AML-193 (cell line): ENCODE measurements around the gene BRD3OS.
A peak's percentile ranks its signal among the peaks of the same experiment; 100 is the strongest.

Experiments
- DNase-seq, 2 experiments: peaks; one replicate each; lab custom pipeline; 2025; lab: John Stamatoyannopoulos, UW

The BRD3OS gene, protein sequence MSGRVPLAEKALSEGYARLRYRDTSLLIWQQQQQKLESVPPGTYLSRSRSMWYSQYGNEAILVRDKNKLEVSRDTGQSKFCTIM

DNA sequence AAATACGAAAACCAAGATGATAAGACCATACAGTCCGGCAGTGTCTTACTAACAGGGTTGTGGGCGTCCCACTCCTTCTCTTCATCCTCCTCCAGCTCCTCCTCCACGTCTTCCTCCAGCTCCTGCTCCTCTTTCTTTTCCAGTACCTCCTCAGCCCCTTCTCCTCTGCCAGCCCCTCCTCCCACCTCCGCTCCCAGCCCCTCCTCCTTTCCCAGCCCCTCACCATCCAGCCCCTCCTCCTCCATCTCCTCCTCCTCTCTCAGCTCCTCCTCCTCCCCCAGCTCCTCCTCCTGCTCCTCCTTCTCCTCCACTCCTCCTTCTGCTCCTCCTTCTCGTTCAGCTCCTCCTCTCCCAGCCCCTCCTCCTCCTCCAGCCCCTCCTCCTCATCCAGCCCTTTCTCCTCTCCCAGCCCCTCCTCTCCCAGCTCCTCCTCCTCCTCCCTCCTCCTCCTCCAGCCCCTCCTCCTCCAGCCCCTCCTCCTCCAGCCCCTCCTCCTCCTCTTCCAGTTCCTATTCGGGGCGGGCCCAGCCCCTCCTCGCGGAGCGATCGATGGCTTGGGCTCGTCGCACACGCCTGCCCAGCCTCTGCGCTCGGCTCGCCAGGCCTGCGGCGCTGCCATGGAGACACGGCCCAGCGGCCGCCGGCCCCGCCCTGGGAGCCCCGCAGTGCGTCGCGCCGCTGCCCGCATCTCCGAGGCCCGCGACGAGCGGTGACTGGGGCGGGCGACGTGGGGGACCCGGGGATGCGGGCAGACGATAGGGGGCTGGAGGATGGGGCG lies at the start of gene BRD3OS:
Gene BRD3OS, plus strand, starts transcription at position 654 of the 778 bp plus-strand sequence. CDS start 1,267 bp downstream, outside the sequence.
- peak; percentile 85 to 86 for DNase-seq

DNA sequence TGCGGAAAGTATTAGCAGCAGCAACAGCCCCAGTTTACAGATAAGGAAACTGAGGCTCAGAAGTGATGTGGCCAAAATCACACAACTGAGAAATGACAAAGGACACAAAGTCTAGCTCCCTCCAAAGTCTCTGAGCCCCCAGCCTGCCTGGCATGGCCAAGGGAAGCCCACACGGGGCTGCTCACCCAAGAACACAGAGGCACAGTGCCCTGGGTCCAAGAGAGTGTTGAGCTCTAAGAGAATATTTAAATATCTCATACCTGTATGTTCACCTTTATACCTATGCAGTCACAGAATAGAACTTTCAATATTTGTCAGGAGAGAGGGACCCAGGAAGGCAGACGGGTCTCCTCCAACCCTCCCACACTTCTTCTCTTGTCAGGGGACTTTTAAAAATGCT lies 49.8 kb upstream of the BRD3OS start:
- DNase-seq, result no peak

DNA sequence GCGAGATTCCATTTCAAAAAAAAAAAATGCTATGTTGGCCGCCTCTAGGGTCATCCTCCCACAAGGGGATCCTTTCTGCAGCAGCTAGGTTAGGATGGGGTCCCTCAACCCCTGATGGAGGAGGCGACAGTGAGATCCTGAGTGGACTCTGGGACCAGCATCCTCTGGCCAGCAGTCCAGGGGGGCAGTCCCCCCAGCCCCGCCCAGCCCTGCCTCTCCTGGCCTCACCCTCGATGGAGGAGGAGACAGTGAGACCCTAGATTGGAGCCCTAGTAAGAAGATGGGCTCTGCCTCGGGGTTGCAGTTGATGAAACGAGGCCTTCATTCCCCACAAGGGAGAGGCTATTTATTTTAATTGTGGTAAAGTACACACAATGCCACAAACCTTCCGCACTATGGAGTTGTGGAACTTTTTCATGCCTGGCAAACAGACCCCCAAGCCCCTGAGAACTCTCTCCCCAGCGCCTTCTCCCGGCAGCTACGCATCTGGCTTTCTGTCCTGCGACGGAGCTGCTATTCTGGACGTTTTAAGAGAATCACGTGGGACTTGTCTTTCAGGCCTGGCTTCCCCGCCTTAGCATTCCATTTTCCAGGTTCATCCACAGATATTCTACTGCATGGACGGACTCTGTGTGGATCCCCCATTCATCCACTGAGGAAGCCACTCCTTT lies 49.0 kb upstream of the BRD3OS start:
- DNase-seq, result no peak

DNA sequence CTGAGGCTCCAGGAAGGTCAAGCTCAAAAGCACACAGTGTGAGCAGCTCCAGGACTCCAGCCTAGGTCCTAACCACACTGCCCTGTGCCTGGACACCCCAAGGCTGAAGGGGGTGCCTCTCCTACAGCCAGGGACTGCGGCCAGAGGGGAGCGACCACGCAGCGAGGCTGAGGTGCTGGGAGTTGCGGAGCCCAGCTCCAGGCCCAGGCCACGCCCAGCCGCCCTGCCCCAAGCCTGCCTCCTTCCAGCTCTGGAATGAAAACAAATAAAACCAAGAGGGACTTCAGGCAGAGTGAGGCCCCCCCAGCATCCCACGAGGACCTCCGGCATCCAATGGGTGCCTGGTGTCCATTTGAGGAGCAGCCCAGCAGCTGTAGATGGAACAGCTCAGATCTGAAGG lies 48.4 kb upstream of the BRD3OS start:
- DNase-seq, result no peak

DNA sequence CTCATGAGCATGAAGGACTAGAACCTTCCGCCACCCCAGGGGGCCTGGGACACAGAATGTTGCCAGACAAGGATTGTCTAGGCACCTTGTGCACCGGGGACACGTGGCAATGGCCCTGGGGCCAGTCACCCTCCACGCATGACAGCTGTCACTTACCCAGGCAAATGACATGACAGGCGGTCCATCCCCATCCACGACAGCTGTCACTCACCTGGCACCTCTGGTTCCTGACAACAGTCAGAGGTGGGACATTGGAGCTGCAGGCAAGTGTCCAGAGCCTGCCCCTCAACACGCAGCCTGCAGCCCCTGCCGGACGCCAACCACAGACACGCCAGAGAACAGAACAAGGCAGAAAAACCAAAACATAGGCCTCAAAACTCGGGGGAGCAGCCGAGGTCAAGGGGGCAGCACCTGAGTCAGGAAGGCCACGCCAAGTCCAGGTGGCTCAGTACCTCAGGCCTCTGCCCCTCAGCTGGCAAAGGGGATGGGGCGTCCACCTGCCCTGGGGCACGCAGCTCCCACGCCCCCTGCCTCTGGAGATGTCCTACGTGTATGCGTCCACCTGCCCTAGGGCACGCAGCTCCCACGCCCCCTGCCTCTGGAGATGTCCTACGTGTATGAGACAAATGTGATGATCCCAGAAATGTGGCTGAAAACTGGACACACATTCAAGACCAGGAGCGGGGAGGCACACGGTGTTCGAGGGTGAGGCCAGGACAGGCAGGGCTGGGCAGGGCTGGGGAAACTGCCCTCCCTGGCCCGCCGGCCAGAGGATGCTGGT lies 47.7 kb upstream of the BRD3OS start:
- DNase-seq, result no peak

DNA sequence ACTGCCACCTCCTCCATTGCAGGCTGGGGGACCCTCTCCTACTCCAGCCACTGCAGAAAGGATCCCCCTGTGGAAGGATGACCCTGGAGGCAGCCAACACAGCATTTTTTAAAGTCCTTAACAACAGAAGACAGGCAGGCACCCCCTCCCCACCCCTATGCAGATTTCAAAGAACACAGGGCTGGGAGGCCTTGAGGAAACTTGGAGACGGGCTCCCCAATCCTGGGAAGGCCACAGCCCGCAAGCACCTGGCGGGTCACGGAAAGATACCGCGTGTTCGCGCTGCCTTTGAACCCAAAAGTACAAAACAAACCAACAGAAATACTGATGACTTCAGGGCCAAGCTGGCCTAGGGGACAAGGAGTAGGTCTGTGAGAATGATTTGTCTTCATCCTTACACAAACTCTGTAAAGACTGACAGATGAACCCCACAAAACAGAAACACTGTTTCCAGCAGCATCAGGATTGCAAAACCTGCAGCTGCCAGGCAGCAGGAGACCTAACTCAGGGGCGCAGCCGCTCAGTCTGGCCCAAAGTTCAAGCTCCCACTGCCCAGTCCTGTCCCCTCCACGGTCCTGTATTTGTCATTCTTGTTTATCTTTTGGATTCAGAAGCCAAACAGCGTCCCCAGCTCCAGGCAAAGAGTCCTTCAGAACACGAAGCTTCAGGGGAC lies 46.9 kb upstream of the BRD3OS start:
- no peak for DNase-seq

DNA sequence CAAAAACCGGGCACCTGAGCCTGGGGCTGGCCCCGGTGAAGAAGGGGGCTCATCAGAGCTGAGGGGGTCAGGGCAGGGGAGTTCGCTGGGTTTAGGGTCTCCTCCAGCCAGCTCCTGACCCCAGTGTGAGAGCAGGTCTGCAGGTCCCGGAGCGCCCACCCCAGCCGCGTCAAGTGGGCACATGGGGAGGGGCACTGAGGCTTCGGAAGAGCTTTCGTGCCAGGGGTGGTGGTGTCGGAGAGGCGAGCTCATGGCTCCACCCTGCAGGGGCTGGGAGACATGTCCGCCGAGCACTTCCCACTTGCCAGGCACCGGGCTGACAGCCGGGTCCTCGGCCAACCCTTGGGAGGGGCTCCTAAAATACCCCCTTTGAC lies 46.4 kb upstream of the BRD3OS start:
- no peak for DNase-seq

DNA sequence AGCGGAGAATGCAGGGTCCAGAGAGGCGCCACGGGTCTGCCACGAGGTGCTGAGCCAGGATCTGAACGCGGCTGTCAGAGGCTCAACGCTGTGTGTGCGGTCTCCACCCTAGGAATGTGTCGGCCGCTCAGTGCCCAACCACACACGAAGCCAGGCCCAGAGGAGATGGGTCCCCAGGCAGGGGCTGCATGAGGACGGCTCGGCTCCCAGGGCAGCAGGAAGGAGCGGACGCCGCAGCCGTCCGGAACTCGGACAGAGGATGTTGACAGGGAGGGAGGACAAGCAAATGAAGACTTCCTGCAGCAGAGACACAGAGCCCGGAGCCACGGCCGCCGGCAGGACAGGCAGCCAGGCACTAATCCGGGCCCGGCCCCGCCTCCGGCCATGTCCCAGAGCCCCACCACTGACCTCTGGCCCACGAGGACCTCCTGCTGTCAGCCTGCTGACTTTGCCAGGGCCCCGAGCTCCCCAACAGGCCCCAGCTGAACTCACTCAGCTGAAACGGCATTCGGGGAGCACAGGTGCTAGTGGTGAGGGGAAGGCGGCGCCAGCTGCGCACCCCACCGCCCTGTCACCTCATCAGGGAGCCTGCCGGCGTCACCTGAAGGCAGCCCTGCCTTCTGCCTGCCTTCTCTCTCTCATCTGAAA lies 45.9 kb upstream of the BRD3OS start:
- no peak for DNase-seq

DNA sequence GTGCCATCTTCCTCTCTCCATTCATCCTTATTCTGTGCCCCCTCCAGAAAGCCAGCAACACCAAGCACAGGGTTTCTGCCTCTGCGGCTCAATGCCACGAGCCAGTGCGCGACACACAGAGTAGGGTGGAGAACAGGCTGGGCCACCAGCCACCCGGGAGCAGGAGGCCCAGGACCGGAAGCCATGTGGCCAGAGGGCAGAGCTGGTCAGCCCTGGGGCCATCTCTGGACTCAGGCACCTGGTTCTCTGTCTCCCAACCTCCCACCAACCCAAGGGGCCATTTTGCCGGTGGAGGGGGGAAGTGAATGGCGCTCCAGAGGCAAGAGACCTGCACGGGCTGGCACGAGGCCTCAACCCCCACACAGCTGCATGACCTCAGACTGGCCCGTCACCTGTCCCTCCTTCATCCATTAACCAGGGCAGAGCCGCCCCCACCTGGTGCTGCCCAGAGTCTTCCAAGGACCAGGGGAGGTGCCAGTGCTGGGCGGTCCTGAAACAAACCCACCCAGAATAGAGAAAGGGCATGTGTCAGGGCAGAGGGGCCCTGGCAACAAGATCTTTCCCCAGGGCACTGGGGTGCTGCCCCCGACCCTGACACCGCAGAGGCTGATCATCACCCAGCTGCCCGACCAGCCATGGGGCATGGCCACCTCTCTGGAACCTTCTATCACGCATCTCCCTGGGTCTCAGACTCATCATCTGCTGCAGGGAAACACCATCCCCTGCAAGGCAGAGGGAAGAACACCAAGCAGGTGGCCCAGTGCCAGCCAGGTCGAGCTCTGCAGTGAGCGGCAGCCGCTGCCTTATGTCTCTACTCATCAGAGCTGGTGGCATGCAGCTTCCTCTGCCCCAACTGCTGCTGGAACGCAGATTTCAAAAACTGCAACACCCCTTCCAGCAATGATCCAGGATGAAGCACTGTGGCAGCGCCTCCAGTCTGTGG lies 45.1 kb upstream of the BRD3OS start:
- DNase-seq, result no peak

DNA sequence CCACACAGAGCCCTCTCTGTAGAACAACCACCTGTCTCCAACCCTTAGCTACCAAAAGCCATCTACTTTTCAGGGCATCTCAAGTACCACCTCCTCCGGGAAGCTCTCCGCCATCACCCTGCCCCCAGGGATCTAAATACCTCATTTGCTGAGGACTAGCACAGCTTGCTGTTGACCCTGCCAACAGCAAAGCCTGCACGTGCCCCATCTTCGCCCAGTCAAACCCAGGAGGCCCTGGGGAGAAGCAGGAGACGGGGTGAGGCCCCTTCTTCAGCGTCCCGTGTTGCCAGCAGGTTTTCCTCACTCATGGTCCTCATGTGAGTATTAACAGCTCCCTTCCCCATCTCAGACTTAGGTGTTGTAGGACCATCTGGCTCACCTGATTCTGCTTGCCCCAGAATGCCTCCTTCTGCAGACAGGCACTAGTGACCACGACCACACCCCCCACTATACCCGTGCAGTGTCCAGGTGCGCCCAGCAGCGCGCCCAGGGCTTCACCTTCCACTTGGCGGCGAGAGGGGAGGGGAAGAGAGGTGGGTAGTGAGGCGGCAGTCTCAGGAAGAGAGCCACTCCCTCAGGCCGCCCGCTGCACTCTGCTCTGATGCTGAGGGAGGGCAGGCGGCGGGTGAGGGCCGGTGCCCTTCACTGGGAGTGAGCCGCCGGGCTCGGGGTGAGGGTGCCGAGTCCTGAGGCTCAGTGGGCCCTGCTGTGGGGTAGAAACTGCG lies 44.3 kb upstream of the BRD3OS start:
- no peak for DNase-seq

DNA sequence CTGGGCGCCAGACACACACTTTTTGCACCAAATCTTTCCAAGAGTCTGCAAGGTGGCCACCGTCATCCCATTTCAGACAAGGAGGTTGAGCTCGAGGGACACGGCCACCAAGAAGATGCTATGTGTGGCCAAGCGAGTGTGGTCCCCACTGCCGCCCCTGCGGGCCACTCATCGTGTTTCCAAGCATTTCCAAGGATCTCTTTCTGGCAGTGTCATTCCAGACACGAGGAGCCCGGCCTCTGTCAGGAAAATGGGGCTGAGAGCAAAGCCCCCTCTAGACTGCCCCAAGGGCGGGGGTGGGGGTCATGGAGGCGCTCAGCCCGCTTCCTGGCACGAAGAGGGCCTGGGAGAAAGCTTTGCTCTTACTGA lies 43.7 kb upstream of the BRD3OS start:
- no peak for DNase-seq

DNA sequence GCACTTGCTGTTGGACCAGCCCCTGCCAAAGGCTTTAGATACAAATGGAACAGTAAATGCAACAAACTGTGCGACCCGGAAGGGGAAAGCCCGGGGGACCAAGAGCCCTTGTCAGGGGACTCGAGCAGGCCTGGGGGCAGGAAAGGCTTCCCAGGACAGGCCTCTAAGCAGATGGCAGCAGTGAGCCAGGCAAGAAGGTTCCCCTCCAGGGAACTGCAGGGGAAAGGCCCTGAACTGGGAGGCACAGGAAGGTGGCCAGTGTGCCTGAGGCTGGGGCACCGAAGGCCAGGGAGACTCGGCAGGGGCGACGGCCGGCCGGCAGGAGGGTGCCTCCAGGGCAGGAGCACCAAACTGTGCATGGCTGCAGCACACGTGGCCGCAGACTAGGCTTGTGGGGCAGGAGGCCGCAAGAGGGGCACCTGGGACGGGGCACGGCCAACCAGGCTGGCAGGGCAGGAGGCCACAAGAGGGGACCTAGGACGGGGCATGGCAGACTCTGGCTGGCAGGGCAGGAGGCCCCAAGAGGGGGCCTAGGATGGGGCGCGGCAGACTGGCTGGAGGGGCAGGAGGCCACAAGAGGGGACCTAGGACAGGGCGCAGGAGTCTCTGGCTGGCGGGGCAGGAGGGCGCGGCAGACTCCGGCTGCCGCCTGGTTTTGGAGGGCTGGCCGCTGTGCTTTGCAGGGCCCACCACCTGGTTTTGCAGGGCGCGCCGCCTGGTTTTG lies 43.2 kb upstream of the BRD3OS start:
- no peak for DNase-seq

DNA sequence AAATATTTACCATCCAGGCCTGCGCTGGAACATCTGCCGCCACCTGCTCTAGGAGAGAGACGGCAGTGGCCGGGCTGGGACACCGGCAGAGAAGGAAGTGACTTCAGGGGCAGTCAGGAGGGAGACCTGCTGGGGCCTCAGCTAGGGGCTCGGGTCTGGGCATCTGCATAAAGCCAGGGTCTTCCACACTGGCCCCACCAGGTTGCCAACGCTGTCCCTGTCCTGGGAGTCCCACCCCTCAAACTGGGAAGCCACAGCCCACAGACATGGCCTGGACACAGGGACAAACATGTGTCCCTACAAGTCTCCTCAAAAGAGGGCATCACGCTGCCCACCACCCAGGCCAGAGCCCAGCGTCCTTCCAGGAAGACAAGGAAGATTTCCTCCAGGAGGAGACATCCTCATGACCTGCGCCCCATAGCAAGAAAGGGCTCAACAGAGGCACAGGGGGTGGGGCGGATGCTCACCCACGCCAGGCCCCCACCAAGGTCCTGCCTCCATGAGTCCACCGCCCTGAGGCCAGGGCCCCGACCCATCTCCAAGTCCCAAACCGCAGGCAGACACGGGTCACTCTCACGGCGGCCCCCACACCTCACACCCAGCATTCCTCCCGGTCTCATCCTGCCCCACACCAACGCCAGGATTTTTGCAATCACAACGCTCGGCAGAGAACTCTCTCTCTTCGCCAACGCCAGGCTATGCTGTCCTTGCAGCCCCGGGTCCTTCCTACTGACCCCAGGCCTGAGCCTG lies 42.1 kb upstream of the BRD3OS start:
- no peak for DNase-seq

DNA sequence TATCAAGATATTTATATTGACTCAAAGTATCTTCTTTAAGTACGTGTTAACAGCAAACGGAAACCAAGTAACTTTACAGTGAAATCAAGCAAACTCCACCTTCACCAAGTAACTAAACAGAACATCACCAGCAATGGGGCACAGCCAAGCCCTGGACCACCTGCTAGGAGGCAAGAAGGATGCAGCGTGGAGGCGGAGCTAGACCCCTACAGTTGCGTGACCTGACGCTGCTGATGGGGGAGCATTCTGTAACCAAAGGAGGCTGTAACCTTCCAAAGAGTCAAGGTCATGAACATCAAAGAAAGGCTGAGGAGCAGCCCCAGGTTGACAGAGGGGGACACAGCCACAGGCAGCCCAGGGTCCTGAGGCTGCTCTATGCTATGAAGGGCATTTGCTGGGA lies 39.2 kb upstream of the BRD3OS start:
- DNase-seq, result no peak

DNA sequence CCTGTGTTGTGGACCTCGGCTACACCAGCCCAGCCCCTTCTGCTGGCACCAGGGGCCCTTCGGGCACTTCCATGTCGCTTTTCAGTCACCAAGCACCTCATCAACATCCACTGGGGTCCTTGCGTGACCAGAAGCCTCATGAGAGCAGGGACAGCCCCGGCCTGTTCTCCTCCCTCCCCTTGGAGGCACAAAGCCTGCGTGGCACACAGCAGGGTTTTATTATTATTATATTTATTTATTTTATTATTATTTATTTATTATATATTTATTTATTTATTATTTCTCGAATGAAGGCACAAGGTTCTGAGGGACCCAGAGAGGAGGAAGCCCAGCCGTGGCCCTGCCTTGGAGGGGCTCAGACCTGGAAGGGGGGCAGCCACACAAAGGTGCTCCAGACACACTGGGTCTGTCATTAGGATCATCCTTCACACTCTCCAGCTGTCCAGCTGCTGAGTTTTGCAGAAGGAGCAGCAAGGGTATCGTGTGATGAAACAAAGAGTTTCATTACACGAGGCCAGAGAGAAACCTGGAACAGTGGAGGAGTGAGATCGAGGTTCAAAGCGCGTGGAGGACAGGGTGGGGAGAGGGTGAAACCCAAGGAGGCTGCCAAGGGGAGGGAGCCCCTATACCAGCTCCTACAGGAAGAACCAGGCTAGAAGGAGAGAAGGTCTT lies 38.4 kb upstream of the BRD3OS start:
- no peak for DNase-seq

DNA sequence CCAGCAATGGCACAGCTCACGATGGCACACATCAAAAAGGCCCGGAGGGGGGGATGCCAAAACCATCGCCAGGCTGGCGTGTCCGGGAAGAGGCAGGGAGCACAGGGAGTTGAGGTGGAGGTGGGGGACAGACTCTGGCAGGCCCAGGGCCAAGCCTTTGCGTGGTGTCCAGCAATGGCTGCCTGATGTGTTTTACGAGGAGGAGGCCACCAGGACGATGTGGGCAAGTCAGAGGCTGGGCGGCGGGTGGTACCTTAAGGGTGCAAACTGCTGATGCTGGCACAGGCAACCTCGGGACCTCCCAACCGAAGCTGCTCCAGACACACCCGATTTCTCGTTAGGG lies 37.9 kb upstream of the BRD3OS start:
- no peak for DNase-seq

DNA sequence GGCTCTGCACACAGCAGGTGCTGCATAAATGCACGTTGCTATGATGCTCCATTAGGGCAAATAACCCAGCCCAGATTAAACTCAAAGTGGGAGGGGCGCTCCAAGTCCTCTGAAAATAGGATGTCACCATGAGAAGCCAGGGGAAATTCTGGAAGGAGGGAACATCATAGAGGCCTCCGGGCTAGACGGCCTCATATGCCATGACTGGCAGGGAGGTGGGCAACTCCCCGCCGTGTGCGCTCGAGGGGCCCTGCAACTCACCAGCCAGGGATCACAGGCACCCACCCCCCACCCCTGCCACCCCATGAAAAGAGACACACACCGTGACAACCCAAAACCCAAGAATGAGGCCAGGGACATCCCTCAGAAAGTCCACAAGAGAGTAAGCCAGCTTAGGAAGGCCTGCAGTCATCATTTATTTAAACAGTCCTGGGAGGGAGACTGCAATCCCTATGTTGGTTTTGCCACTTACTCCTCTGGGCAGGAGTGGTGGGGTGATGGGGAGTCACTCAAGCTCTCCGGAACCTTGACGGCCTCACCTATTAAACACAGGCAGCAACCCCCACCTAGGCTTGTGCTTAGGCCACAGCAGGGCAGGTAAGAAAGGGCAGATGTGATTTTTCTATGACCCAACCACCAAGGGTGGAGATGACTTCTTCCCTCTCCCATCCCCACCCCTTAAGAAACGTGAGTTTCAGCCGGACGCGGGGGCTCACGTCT lies 37.2 kb upstream of the BRD3OS start:
- no peak for DNase-seq
